ENCODE measurements around the gene DGKG.

The DGKG gene

GRCh38 chr3:186138272-186138981 is 223.6 kb downstream of the DGKG start:
- no peak for DNase-seq (ENCODE audit: low read depth)

GRCh38 chr3:186137051-186137685 is 224.9 kb downstream of the DGKG start:
- DNase-seq (ENCODE audit: low read depth), result no peak

GRCh38 chr3:186133980-186134379 is 228.1 kb downstream of the DGKG start:
- DNase-seq (ENCODE audit: low read depth), result no peak

- DNase-seq (ENCODE audit: low read depth), result no peak
These were observed 229.5 kb downstream of the DGKG start for GRCh38 chr3:186132487-186132886.

GRCh38 chr3:186129206-186129605 is 232.8 kb downstream of the DGKG start:
- DNase-seq (ENCODE audit: low read depth), result no peak

- no peak for DNase-seq (ENCODE audit: low read depth)
These were observed 233.9 kb downstream of the DGKG start for GRCh38 chr3:186128158-186128557.

- DNase-seq (ENCODE audit: low read depth), result no peak
These were observed 234.6 kb downstream of the DGKG start for GRCh38 chr3:186127463-186127862.

GRCh38 chr3:186125118-186125517 is 236.9 kb downstream of the DGKG start:
- DNase-seq (ENCODE audit: low read depth), result no peak

GRCh38 chr3:186124592-186124991 is 237.4 kb downstream of the DGKG start:
- DNase-seq (ENCODE audit: low read depth), result no peak

- no peak for DNase-seq (ENCODE audit: low read depth)
These were observed 239.0 kb downstream of the DGKG start for GRCh38 chr3:186123012-186123411.

- no peak for DNase-seq (ENCODE audit: low read depth)
These were observed 240.1 kb downstream of the DGKG start for GRCh38 chr3:186121968-186122367.

GRCh38 chr3:186121278-186121677 is 240.8 kb downstream of the DGKG start:
- no peak for DNase-seq (ENCODE audit: low read depth)

GRCh38 chr3:186119499-186119898 is 242.5 kb downstream of the DGKG start:
- DNase-seq (ENCODE audit: low read depth), result no peak

- DNase-seq (ENCODE audit: low read depth), result no peak
These were observed 243.3 kb downstream of the DGKG start for GRCh38 chr3:186118692-186119091.

GRCh38 chr3:186117521-186118134 is 244.4 kb downstream of the DGKG start:
- DNase-seq (ENCODE audit: low read depth), result no peak

- no peak for DNase-seq (ENCODE audit: low read depth)
These were observed 246.6 kb downstream of the DGKG start for GRCh38 chr3:186115239-186115996.

- no peak for DNase-seq (ENCODE audit: low read depth)
These were observed 250.8 kb downstream of the DGKG start for GRCh38 chr3:186110975-186111974.

GRCh38 chr3:186109897-186110803 is 251.9 kb downstream of the DGKG start:
- no peak for DNase-seq (ENCODE audit: low read depth)

GRCh38 chr3:186108941-186109865 is 252.8 kb downstream of the DGKG start, which contains the start of gene ETV5:
TSS of gene ETV5 (minus strand) at chr3:186109089. CDS start at chr3:186105868, 3,221 bp downstream.
- DNase-seq (ENCODE audit: low read depth), result peak; percentile 90
